Measurements from ENCODE around the gene TLN1. TPM values are rescaled to one million over a fixed set of nuclear protein-coding genes. Genes with fewer than 3 reads are reported as not detected.

Gene TLN1
- total RNA-seq, 2 experiments from 2014 or later: 98.8 to 177 TPM

DNA sequence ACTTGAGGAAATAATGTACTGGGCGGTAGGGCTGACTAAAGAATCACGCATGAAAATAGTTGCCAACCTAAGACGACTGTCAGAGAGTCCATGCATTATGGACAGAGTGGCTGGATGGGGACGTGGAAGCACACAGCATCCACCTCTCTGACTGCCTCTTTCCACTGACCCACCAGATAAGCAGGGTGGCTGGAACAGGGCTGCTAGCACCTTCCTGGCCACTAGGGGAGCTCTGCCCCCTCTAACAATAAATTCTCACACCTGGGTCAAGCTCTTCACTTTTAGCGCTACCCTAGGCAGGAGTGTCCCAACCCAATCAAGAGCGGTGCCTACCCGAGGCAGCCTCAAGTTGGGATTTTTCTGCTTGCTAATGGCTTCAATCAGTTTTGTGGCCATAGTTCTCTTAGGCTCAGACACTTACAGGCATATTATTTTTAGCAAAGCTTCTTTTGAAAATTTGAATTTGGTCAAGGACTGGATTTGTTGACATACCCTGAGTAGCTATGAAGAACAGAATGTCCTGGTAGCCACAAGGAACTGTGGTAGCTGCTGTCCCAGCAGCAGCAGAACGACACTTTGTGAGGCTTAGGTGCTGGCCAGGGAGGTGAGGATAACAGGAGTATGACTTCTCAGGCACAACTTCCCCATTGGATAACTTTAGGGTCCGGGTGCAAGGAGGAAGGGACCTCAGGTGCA, 35.3 kb downstream of the TLN1 start:
- Histone ChIP-seq H3K9me3 (ENCODE audit: low read length) (no peaks in the 10 kb centered on the region), H4K20me1 (ENCODE audit: insufficient read depth, low read length) (no peaks in the 10 kb centered on the region), H3K4me3 (ENCODE audit: low read depth, low read length, poor library complexity, severe bottlenecking) (no peak overlapping the region), H3K36me3 (ENCODE audit: insufficient read depth, low read length) (peaks cover 63% of the 10 kb centered on the region), H2AFZ (ENCODE audit: low read length) (no peak overlapping the region), H3K79me2 (ENCODE audit: insufficient read depth, low read depth, low read length) (no peaks in the 10 kb centered on the region), H3K27ac (ENCODE audit: low read depth, low read length, poor library complexity, severe bottlenecking) (no peak overlapping the region), H3K9me2 (ENCODE audit: insufficient read depth, low read length) (no peaks in the 10 kb centered on the region), H3K4me2 (ENCODE audit: low read length) (no peak overlapping the region), H3K4me1 (ENCODE audit: insufficient read depth, low read length, poor library complexity, severe bottlenecking) (no peaks in the 10 kb centered on the region)
- no peak for TF ChIP-seq EZH2phosphoT487 (IDR thresholded peaks at IDR 0.05; ENCODE audit: borderline replicate concordance, low read depth, low read length)
- TF ChIP-seq, protein P1, sequence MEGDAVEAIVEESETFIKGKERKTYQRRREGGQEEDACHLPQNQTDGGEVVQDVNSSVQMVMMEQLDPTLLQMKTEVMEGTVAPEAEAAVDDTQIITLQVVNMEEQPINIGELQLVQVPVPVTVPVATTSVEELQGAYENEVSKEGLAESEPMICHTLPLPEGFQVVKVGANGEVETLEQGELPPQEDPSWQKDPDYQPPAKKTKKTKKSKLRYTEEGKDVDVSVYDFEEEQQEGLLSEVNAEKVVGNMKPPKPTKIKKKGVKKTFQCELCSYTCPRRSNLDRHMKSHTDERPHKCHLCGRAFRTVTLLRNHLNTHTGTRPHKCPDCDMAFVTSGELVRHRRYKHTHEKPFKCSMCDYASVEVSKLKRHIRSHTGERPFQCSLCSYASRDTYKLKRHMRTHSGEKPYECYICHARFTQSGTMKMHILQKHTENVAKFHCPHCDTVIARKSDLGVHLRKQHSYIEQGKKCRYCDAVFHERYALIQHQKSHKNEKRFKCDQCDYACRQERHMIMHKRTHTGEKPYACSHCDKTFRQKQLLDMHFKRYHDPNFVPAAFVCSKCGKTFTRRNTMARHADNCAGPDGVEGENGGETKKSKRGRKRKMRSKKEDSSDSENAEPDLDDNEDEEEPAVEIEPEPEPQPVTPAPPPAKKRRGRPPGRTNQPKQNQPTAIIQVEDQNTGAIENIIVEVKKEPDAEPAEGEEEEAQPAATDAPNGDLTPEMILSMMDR (conservative IDR thresholded peaks at IDR 0.05; ENCODE audit: low read length): peak; percentile 97
- intact Hi-C loops (cut with micrococcal nuclease; ENCODE audit: unreplicated experiment): loop anchor here (2.0 kb wide), 1 partner anchor 38 kb away; the partner anchor contains the start of genes CCDC107 and RMRP
- ChIA-PET CTCF (ENCODE audit: unreplicated experiment) (interaction anchor here (0.5 to 2.1 kb wide), 15 partner anchors 8 to 184 kb away, joined by 3 to 10 read pairs (median 4); partner anchors contain the start of genes ARHGEF39, RGP1 and SIT1), POLR2A (interaction anchor here (0.8 to 1.7 kb wide), 6 partner anchors 13 to 79 kb away, joined by 3 to 5 read pairs (median 4); partner anchors contain the start of genes ARHGEF39, CCDC107 and RMRP)
- peak; percentile 77 for DNase-seq (ENCODE audit: low spot score)
- BruUV-seq (replicated peaks): no TSS peak

DNA sequence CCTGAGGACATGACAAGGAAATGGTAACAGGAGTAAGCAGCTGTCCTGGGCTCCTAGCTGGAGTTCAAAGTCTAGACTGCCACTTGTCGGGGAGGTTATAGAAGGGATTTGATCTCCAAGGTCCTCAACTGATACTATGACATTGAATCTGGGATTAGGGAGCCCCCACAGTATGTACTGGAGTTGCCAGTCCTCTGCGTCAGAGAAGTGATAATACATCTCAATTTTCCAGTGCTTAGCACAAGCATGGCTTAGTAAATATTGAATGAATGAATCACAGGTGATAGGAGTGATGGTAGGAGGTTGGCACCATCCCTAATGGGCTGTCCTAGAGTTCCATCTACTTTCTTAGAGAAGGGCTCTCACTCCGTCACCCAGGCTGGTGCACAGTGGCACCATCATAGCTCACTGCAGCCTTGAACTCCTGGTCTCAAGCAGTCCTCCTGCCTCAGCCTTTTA, 36.0 kb downstream of the TLN1 start:
- no peak overlapping the region for H3K4me2 ChIP-seq (ENCODE audit: low read length)
- no peaks in the 10 kb centered on the region for H3K79me2 ChIP-seq (ENCODE audit: insufficient read depth, low read depth, low read length)
- no peak overlapping the region for H3K4me3 ChIP-seq (ENCODE audit: low read depth, low read length, poor library complexity, severe bottlenecking)
- BruUV-seq (replicated peaks): no TSS peak
- intact Hi-C loops (cut with micrococcal nuclease; ENCODE audit: unreplicated experiment): loop anchor here (2.0 kb wide), 1 partner anchor 37 kb away; the partner anchor contains the start of genes CCDC107 and RMRP
- CTCF ChIA-PET (ENCODE audit: unreplicated experiment): interaction anchor here (0.5 to 2.1 kb wide), 13 partner anchors 8 to 184 kb away, joined by 3 to 10 read pairs (median 4); partner anchors contain the start of genes ARHGEF39, RGP1 and SIT1
- peaks cover 56% of the 10 kb centered on the region for H3K36me3 ChIP-seq (ENCODE audit: insufficient read depth, low read length)
- no peaks in the 10 kb centered on the region for H3K9me2 ChIP-seq (ENCODE audit: insufficient read depth, low read length)
- DNase-seq (ENCODE audit: low spot score): no peak
- peaks cover 3% of the 10 kb centered on the region for H3K4me1 ChIP-seq (ENCODE audit: insufficient read depth, low read length, poor library complexity, severe bottlenecking)
- H3K9me3 ChIP-seq (ENCODE audit: low read length): no peaks in the 10 kb centered on the region
- TF ChIP-seq, protein P1 (conservative IDR thresholded peaks at IDR 0.05; ENCODE audit: low read length): no peak
- POLR2A ChIA-PET: interaction anchor here (1.0 to 1.7 kb wide), 5 partner anchors 13 to 79 kb away, joined by 4 to 5 read pairs (median 4); partner anchors contain the start of gene ARHGEF39
- H3K27ac ChIP-seq (ENCODE audit: low read depth, low read length, poor library complexity, severe bottlenecking): no peak overlapping the region
- H4K20me1 ChIP-seq (ENCODE audit: insufficient read depth, low read length): no peaks in the 10 kb centered on the region
- H2AFZ ChIP-seq (ENCODE audit: low read length): no peak overlapping the region

Measured in OCI-LY7 (cell line).